Measurements from ENCODE around the gene RBPJ. TPM values are rescaled to one million over a fixed set of nuclear protein-coding genes. Genes with fewer than 3 reads are reported as not detected.

The RBPJ gene
- total RNA-seq, 1 donor from 2014 or later: 118 TPM

DNA sequence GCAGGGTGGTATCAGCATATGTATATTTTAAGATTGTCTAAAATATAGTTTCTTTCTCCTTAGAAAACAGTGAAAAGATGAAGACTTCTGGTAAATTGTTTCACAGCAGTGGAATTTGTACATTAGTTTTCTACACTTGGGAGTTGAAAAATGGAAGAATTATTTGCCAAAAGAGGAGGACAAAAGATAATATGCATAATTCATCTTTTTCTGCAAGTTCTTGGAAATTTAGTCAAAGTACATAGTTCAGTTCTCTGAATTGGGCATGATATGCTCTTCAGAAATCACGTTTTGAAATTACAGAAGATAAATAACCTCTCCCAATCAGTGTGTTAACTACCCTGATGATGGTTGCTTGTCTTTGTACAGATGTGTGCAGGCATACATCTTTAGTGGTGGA, 47.0 kb downstream of the RBPJ start:
- Histone ChIP-seq H3K4me1 (peaks cover 9% of the 10 kb centered on the region), H3K36me3 (peaks cover 5% of the 10 kb centered on the region), H3K27me3 (ENCODE audit: low read depth) (no peaks in the 10 kb centered on the region), H3K27ac (no peak overlapping the region), H3K9me3 (no peaks in the 10 kb centered on the region), H3K4me3 (no peak overlapping the region)
- ATAC-seq: no peak
- TF ChIP-seq, protein P1, sequence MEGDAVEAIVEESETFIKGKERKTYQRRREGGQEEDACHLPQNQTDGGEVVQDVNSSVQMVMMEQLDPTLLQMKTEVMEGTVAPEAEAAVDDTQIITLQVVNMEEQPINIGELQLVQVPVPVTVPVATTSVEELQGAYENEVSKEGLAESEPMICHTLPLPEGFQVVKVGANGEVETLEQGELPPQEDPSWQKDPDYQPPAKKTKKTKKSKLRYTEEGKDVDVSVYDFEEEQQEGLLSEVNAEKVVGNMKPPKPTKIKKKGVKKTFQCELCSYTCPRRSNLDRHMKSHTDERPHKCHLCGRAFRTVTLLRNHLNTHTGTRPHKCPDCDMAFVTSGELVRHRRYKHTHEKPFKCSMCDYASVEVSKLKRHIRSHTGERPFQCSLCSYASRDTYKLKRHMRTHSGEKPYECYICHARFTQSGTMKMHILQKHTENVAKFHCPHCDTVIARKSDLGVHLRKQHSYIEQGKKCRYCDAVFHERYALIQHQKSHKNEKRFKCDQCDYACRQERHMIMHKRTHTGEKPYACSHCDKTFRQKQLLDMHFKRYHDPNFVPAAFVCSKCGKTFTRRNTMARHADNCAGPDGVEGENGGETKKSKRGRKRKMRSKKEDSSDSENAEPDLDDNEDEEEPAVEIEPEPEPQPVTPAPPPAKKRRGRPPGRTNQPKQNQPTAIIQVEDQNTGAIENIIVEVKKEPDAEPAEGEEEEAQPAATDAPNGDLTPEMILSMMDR (IDR thresholded peaks at IDR 0.05): no peak
- no peak for DNase-seq
- intact Hi-C loops (cut with DNase I): no loop called here

DNA sequence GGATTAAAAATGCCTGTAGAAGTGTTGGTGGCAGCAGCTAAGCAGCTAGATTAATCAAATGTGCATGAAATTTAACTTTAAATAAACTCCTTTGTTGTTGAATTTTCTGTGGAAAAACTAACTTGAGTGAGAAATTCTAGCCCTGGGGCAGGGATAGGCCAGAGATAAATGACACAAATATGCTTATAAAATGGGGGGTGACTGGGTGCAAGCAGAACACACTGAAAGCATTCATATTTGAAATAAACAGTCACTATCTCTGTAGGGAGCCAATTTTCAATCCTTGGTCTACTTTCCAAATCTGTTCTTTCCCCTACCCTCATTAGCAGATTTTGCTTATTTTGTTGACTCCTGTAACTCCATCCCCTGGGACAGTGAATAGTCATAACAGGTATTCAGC, 47.9 kb downstream of the RBPJ start:
- no peaks in the 10 kb centered on the region for H3K27me3 ChIP-seq (ENCODE audit: low read depth)
- no peak overlapping the region for H3K27ac ChIP-seq
- no peak for ATAC-seq
- TF ChIP-seq, protein P1 (IDR thresholded peaks at IDR 0.05): no peak
- peaks cover 18% of the 10 kb centered on the region for H3K4me1 ChIP-seq
- intact Hi-C loops (cut with DNase I): no loop called here
- H3K36me3 ChIP-seq: peaks cover 5% of the 10 kb centered on the region
- DNase-seq: no peak
- no peaks in the 10 kb centered on the region for H3K9me3 ChIP-seq
- no peak overlapping the region for H3K4me3 ChIP-seq

DNA sequence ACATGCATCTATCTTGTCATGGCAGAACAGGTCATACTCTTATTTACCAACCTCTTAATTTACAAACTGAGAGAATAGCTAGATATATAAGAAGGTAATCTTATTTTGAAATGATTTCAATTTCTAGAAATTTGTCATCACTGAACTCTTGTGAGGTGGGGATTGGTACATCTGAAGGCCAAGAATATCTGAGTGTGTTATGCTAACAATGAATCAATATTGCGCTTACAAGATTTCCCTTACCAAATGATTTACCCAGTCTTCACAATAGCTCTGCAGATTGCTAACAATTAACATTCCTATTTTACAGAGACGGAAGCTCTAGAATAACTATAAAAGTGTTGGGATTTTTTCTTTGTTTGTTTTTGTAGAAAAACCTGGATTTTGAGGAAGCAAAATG, 48.3 kb downstream of the RBPJ start:
- ATAC-seq (no peak), DNase-seq (no peak)
- H3K27ac ChIP-seq: no peak overlapping the region
- peaks cover 5% of the 10 kb centered on the region for H3K36me3 ChIP-seq
- intact Hi-C loops (cut with DNase I): no loop called here
- TF ChIP-seq, protein P1 (IDR thresholded peaks at IDR 0.05): no peak
- no peak overlapping the region for H3K4me3 ChIP-seq
- peaks cover 23% of the 10 kb centered on the region for H3K4me1 ChIP-seq
- H3K27me3 ChIP-seq (ENCODE audit: low read depth): no peaks in the 10 kb centered on the region
- H3K9me3 ChIP-seq: no peaks in the 10 kb centered on the region

DNA sequence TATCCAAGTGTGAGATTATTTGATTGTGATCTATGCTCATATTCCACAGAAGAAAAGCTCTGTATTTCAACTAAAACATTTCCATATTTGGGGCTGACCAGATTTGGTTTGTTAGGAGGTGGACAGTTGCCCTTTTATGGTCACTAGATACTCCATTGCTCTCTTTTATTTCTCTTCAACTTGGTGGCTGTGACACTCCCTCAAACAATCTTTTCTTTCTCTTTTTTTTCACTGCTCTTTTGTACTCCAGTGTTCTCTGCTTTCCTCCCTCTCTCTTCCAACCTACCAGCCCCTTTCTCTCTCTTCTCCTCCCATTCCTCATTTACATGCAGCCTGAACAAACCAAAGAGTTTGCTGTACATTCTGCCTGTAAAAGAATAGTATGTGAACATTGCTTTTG, 48.8 kb downstream of the RBPJ start:
- H3K4me1 ChIP-seq: peaks cover 23% of the 10 kb centered on the region
- no peaks in the 10 kb centered on the region for H3K27me3 ChIP-seq (ENCODE audit: low read depth)
- H3K36me3 ChIP-seq: peaks cover 5% of the 10 kb centered on the region
- ATAC-seq (no peak), DNase-seq (no peak)
- TF ChIP-seq, protein P1 (IDR thresholded peaks at IDR 0.05): no peak
- H3K9me3 ChIP-seq: no peaks in the 10 kb centered on the region
- intact Hi-C loops (cut with DNase I): no loop called here
- H3K27ac ChIP-seq: no peak overlapping the region
- H3K4me3 ChIP-seq: no peak overlapping the region

DNA sequence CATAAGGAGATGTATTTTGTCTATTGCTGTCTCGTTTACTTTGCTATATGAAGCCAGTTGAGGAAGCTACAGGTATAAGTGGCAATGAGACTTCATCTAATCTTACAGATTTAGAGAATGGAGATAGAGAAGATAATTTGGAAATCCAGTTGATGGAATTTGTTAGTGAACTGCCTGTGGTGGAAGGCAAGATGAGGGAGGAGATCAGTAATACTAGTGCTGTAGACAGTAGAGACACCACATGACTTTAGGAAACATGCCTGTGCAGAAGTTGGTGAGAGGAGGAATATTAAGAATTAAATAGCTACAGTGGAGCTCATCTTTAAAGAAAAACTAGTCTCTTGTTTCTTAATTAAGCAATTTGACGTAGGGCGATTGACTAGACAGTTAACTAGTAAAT, 51.3 kb downstream of the RBPJ start:
- DNase-seq (no peak), ATAC-seq (no peak)
- intact Hi-C loops (cut with DNase I): no loop called here
- Histone ChIP-seq H3K4me1 (peaks cover 32% of the 10 kb centered on the region), H3K9me3 (no peaks in the 10 kb centered on the region), H3K36me3 (no peaks in the 10 kb centered on the region), H3K4me3 (no peak overlapping the region), H3K27ac (no peak overlapping the region), H3K27me3 (ENCODE audit: low read depth) (no peaks in the 10 kb centered on the region)
- TF ChIP-seq, protein P1 (IDR thresholded peaks at IDR 0.05): no peak
